ENCODE data around the gene ENPP1. TPM values are rescaled to one million over a fixed set of nuclear protein-coding genes. Genes with fewer than 3 reads are reported as not detected.

Gene ENPP1
- total RNA-seq, 1 experiment from 2014 or later = 13.3 TPM

- in situ Hi-C loops (cut with HindIII; ENCODE audit: low pct_unique_long_range_greater_than_20kb, low sequenced_read_pairs) = no loop called here
- peak; percentile 11 for DNase-seq (ENCODE audit: low read depth, low spot score)
Observed at GRCh38 chr6:131917318-131917717, 109.5 kb downstream of the ENPP1 start.

- in situ Hi-C loops (cut with HindIII; ENCODE audit: low pct_unique_long_range_greater_than_20kb, low sequenced_read_pairs) = no loop called here
- no peak for DNase-seq (ENCODE audit: low read depth, low spot score)
Observed at GRCh38 chr6:131917763-131918649, 110.2 kb downstream of the ENPP1 start.

GRCh38 chr6:131918650-131919355 is 111.0 kb downstream of the ENPP1 start:
- no peak for DNase-seq (ENCODE audit: low read depth, low spot score)
- in situ Hi-C loops (cut with HindIII; ENCODE audit: low pct_unique_long_range_greater_than_20kb, low sequenced_read_pairs) = no loop called here

DNA sequence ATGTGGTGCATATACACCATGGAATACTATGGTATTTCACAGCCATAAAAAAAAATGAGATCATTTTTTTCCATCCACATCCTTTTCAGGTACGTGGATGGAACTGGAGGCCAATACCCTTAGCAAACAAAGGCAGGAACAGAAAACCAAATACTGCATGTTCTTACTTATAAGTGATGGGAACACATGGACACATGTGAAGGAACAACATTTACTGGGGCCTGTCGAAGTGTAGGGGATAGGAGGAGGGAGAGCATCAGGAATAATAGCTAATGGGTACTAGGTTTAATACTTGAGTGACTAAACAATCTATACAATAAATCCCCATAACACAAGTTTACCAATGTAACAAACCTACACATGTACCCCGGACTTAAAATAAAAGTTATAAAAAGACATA is 112.8 kb downstream of the ENPP1 start:
- in situ Hi-C loops (cut with HindIII; ENCODE audit: low pct_unique_long_range_greater_than_20kb, low sequenced_read_pairs) = no loop called here

GRCh38 chr6:131923356-131923755 is 115.5 kb downstream of the ENPP1 start:
- in situ Hi-C loops (cut with HindIII; ENCODE audit: low pct_unique_long_range_greater_than_20kb, low sequenced_read_pairs) = no loop called here

More for the DNA sequence above, 112.8 kb downstream of the ENPP1 start:
- no peak for DNase-seq (ENCODE audit: low read depth, low spot score)

DNA sequence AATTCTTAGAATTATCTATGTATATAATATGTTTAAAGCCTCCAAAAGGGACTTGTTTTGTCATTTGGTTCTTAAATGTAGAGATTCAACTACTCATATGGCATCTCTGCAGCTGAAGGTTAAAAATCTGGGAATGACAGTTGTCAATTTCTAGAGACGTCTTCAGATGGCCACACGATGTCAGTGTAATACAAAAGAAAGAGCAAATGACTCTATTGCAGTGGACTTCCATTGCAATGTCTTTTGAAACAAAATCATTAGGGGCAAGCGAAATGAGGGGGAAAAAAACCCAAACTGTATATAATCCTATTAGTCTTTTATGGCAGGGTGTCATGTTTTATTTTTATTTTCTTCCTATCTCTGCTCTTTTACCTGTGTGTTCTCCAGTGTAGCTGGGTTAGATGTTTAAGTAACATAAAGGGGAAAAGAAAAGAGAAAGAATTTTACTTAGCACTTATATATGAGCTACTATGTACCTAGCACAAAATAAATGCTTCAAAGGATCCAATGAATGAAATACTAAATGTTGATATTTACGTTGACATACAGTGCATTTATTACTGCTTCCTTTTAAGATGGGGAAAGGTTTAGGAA is 117.2 kb downstream of the ENPP1 start:
- in situ Hi-C loops (cut with HindIII; ENCODE audit: low pct_unique_long_range_greater_than_20kb, low sequenced_read_pairs) = no loop called here
- DNase-seq (ENCODE audit: low read depth, low spot score) = peak; percentile 73

More at GRCh38 chr6:131923356-131923755, 115.5 kb downstream of the ENPP1 start:
- peak; percentile 75 for DNase-seq (ENCODE audit: low read depth, low spot score)

- in situ Hi-C loops (cut with HindIII; ENCODE audit: low pct_unique_long_range_greater_than_20kb, low sequenced_read_pairs) = no loop called here
- DNase-seq (ENCODE audit: low read depth, low spot score) = no peak
Observed at GRCh38 chr6:131929264-131929663, 121.4 kb downstream of the ENPP1 start.

DNA sequence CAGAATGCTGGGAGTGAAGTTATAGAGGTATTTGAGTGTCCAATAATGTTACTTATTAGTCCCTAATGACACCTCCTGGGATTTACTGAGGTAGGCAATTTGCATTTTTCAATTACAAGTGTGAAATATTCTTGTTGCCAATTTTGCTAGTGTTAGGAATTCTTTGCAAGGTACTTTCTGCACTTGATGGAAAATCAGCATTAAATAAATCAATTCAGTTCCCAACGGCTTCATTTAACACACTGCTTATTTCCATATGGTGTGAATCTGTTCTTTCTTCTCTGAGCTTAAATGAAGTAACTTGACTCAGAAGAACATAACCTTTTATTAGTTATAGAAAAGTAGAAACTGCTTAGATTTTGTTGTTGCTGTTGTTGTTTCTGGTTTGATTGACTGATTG is 122.2 kb downstream of the ENPP1 start:
- no peak for DNase-seq (ENCODE audit: low read depth, low spot score)
- in situ Hi-C loops (cut with HindIII; ENCODE audit: low pct_unique_long_range_greater_than_20kb, low sequenced_read_pairs) = no loop called here

DNA sequence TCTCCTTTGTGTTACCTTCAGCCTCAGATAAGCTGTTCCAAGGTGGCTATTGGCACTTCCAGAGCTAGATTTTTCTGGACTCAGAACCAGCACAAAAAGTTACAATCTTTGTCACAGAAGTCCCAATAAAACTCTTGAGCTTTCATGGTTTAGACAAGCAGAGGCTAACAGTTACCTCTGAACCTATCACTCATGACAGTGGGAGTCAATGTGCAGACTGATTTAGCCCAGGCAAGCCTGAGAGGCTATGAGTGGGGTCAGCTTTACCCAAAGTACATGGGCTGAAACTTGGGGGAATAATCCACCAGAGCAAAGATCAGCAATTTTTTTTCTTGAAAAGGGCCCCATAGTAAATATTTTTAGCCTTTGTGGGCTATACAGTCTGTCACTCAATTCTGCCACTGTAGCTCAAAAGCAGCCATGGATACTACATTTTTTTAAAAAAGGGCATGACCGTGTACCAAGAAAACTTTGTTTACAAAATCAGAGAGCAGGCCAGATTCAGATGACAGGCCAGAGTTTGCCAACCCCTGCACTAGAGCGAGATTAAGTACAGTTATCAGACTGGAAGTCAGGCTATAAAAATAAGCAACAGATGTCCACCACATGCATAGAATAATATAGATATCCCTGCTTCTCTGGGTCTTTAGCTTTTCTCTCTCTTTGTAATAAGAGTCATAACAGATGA is 123.4 kb downstream of the ENPP1 start:
- in situ Hi-C loops (cut with HindIII; ENCODE audit: low pct_unique_long_range_greater_than_20kb, low sequenced_read_pairs) = no loop called here
- no peak for DNase-seq (ENCODE audit: low read depth, low spot score)

- in situ Hi-C loops (cut with HindIII; ENCODE audit: low pct_unique_long_range_greater_than_20kb, low sequenced_read_pairs) = no loop called here
- no peak for DNase-seq (ENCODE audit: low read depth, low spot score)
Observed at GRCh38 chr6:131936156-131936555, 128.3 kb downstream of the ENPP1 start.

GRCh38 chr6:131937226-131937625 is 129.4 kb downstream of the ENPP1 start:
- in situ Hi-C loops (cut with HindIII; ENCODE audit: low pct_unique_long_range_greater_than_20kb, low sequenced_read_pairs) = no loop called here
- DNase-seq (ENCODE audit: low read depth, low spot score) = no peak

- no peak for DNase-seq (ENCODE audit: low read depth, low spot score)
- in situ Hi-C loops (cut with HindIII; ENCODE audit: low pct_unique_long_range_greater_than_20kb, low sequenced_read_pairs) = no loop called here
Observed at GRCh38 chr6:131937703-131938631, 130.1 kb downstream of the ENPP1 start.

Small RNA genes lying within 50 kb of the gene (small RNA-seq; reads per million reads assigned to genes)
- gene MIR548H5 = 0 reads per million in 2 experiments
- gene SELENOKP2 = 0 reads per million in 2 experiments

Other genes starting within 250 kb of the ENPP1 start
- not detected in 2 replicates for gene ARG1, start 234.8 kb upstream of the ENPP1 start, total RNA-seq (2014; rRNA removed; shearing (Covaris generic))
- 22.9 TPM in 2 replicates for gene MED23, start 179.8 kb upstream of the ENPP1 start, total RNA-seq (2014; rRNA removed; shearing (Covaris generic))
- gene ENPP3, start 170.7 kb upstream of the ENPP1 start, total RNA-seq (2014; rRNA removed; shearing (Covaris generic)) = 0.66 and 1.5 TPM in 2 replicates
- 0.08 TPM in 1 of 2 replicates, not detected in the other for gene OR2A4, start 106.6 kb upstream of the ENPP1 start, total RNA-seq (2014; rRNA removed; shearing (Covaris generic))
- not detected in 2 replicates for gene CTAGE9, start 97.0 kb upstream of the ENPP1 start, total RNA-seq (2014; rRNA removed; shearing (Covaris generic))
- 1.8 and 3.1 TPM in 2 replicates for gene CCN2, start 143.4 kb downstream of the ENPP1 start, total RNA-seq (2014; rRNA removed; shearing (Covaris generic))

All from SK-MEL-5 (cell line).